ENCODE results near the gene ZNF529. TPM values are rescaled to one million over a fixed set of nuclear protein-coding genes. Genes with fewer than 3 reads are reported as not detected.

Gene ZNF529
- total and polyA plus RNA-seq, 2 experiments from 2014 or later, result 6.3 to 15.0 TPM

- Histone ChIP-seq H2AFZ (no peak overlapping the region), H3K27ac (no peak overlapping the region), H3K9me2 (ENCODE audit: insufficient read depth) (no peaks in the 10 kb centered on the region), H3K4me3 (no peak overlapping the region), H3K9me3 (ENCODE audit: low read depth) (peaks cover 66% of the 10 kb centered on the region), H3F3A (ENCODE audit: insufficient read depth) (peaks cover 27% of the 10 kb centered on the region), H3K36me3 (ENCODE audit: low read depth) (peaks cover 98% of the 10 kb centered on the region), H3K27me3 (replicated peaks; ENCODE audit: insufficient read depth) (no peaks in the 10 kb centered on the region), H4K20me1 (ENCODE audit: insufficient read depth) (no peaks in the 10 kb centered on the region), H3K4me2 (ENCODE audit: unreplicated experiment) (no peak overlapping the region), H3K79me2 (ENCODE audit: insufficient read depth) (no peaks in the 10 kb centered on the region), H3K4me1 (ENCODE audit: insufficient read depth) (no peaks in the 10 kb centered on the region), H3K9ac (no peak overlapping the region)
- peak; percentile 3 for DNase-seq
- TF ChIP-seq EZH2phosphoT487 (IDR thresholded peaks at IDR 0.05; ENCODE audit: insufficient read depth, low read depth), result no peak
- no peak for TF ChIP-seq EZH2 (IDR thresholded peaks at IDR 0.05; ENCODE audit: insufficient read depth, poor library complexity, severe bottlenecking)
- WGBS, 2 experiments (ENCODE audit: low coverage in 1 of 2, low lambda C conversion rate in 2 of 2, missing lambda C conversion rate in 2 of 2), result 97% methylated on average over 5 of the region's 5 CpGs
- in situ Hi-C loops (cut with MboI), result no loop called here
Observed at GRCh38 chr19:36547001-36547732, 25.9 kb downstream of the ZNF529 start.

- 6 to 10% methylated on average over 12 of the region's 12 CpGs for WGBS, 2 experiments (ENCODE audit: low coverage in 1 of 2, low lambda C conversion rate in 2 of 2, missing lambda C conversion rate in 2 of 2)
- H3K4me1 ChIP-seq (ENCODE audit: insufficient read depth), result peaks cover 9% of the 10 kb centered on the region; the same call in 1 of the 2 replicates
- no peaks in the 10 kb centered on the region for H3K9me2 ChIP-seq (ENCODE audit: insufficient read depth)
- no peak for TF ChIP-seq EZH2 (IDR thresholded peaks at IDR 0.05; ENCODE audit: insufficient read depth, poor library complexity, severe bottlenecking)
- TF ChIP-seq EZH2phosphoT487 (IDR thresholded peaks at IDR 0.05; ENCODE audit: insufficient read depth, low read depth), result no peak
- H3K27me3 ChIP-seq (replicated peaks; ENCODE audit: insufficient read depth), result no peaks in the 10 kb centered on the region
- H2AFZ ChIP-seq, result peak overlapping the region; percentile 98
- peaks cover 65% of the 10 kb centered on the region for H3K79me2 ChIP-seq (ENCODE audit: insufficient read depth)
- DNase-seq, result peak; percentile 20
- no peaks in the 10 kb centered on the region for H3F3A ChIP-seq (ENCODE audit: insufficient read depth)
- H3K4me2 ChIP-seq (ENCODE audit: unreplicated experiment), result peak overlapping the region; percentile 97
- no peaks in the 10 kb centered on the region for H4K20me1 ChIP-seq (ENCODE audit: insufficient read depth)
- peak overlapping the region; percentile 82 for H3K9ac ChIP-seq
- peak overlapping the region; percentile 81 for H3K4me3 ChIP-seq
- peak overlapping the region; percentile 79 for H3K27ac ChIP-seq
- no peaks in the 10 kb centered on the region for H3K9me3 ChIP-seq (ENCODE audit: low read depth)
- H3K36me3 ChIP-seq (ENCODE audit: low read depth), result peaks cover 8% of the 10 kb centered on the region
- in situ Hi-C loops (cut with MboI), result no loop called here
Observed at GRCh38 chr19:36528921-36529518, 44.1 kb downstream of the ZNF529 start.

GRCh38 chr19:36528194-36528920, 44.7 kb downstream of the ZNF529 start, which contains the start of gene ZNF260:
Gene ZNF260, minus strand, starts transcription at chr19:36528271. Its CDS starts 13,033 bp downstream, at chr19:36515238.
- H3K4me2 ChIP-seq (ENCODE audit: unreplicated experiment), result peak within 1 kb of the TSS; percentile 97
- peaks cover 8% of the 10 kb centered on the region for H3K36me3 ChIP-seq (ENCODE audit: low read depth)
- peak within 1 kb of the TSS; percentile 79 for H3K27ac ChIP-seq
- peak; percentile 98 for DNase-seq
- in situ Hi-C loops (cut with MboI), result no loop called here
- WGBS, 2 experiments (ENCODE audit: low coverage in 1 of 2, low lambda C conversion rate in 2 of 2, missing lambda C conversion rate in 2 of 2), result 1 to 2% methylated on average over 54 to 55 of the region's 55 CpGs
- no peaks in the 10 kb centered on the region for H3K9me3 ChIP-seq (ENCODE audit: low read depth)
- no peak for TF ChIP-seq EZH2phosphoT487 (IDR thresholded peaks at IDR 0.05; ENCODE audit: insufficient read depth, low read depth)
- no peak for TF ChIP-seq EZH2 (IDR thresholded peaks at IDR 0.05; ENCODE audit: insufficient read depth, poor library complexity, severe bottlenecking)
- H3K9me2 ChIP-seq (ENCODE audit: insufficient read depth), result no peaks in the 10 kb centered on the region
- H3F3A ChIP-seq (ENCODE audit: insufficient read depth), result no peaks in the 10 kb centered on the region
- peak within 1 kb of the TSS; percentile 81 for H3K4me3 ChIP-seq
- H3K27me3 ChIP-seq (replicated peaks; ENCODE audit: insufficient read depth), result no peaks in the 10 kb centered on the region
- peak within 1 kb of the TSS; percentile 98 for H2AFZ ChIP-seq
- H3K9ac ChIP-seq, result peak within 1 kb of the TSS; percentile 82
- peaks cover 9% of the 10 kb centered on the region; the same call in 1 of the 2 replicates for H3K4me1 ChIP-seq (ENCODE audit: insufficient read depth)
- no peaks in the 10 kb centered on the region for H4K20me1 ChIP-seq (ENCODE audit: insufficient read depth)
- peaks cover 70% of the 10 kb centered on the region for H3K79me2 ChIP-seq (ENCODE audit: insufficient read depth)

- H3K4me1 ChIP-seq (ENCODE audit: insufficient read depth), result peaks cover 9% of the 10 kb centered on the region; the same call in 1 of the 2 replicates
- no peaks in the 10 kb centered on the region for H3K9me2 ChIP-seq (ENCODE audit: insufficient read depth)
- H3K9me3 ChIP-seq (ENCODE audit: low read depth), result no peaks in the 10 kb centered on the region
- peaks cover 75% of the 10 kb centered on the region for H3K79me2 ChIP-seq (ENCODE audit: insufficient read depth)
- no peaks in the 10 kb centered on the region for H3K27me3 ChIP-seq (replicated peaks; ENCODE audit: insufficient read depth)
- DNase-seq, result no peak
- no peaks in the 10 kb centered on the region for H3F3A ChIP-seq (ENCODE audit: insufficient read depth)
- H3K36me3 ChIP-seq (ENCODE audit: low read depth), result peaks cover 13% of the 10 kb centered on the region
- TF ChIP-seq EZH2phosphoT487 (IDR thresholded peaks at IDR 0.05; ENCODE audit: insufficient read depth, low read depth) (no peak), EZH2 (IDR thresholded peaks at IDR 0.05; ENCODE audit: insufficient read depth, poor library complexity, severe bottlenecking) (no peak)
- H3K27ac ChIP-seq, result peak overlapping the region; percentile 79
- 4% methylated on average over 13 of the region's 13 CpGs for WGBS, 2 experiments (ENCODE audit: low coverage in 1 of 2, low lambda C conversion rate in 2 of 2, missing lambda C conversion rate in 2 of 2)
- peak overlapping the region; percentile 82 for H3K9ac ChIP-seq
- H4K20me1 ChIP-seq (ENCODE audit: insufficient read depth), result no peaks in the 10 kb centered on the region
- H2AFZ ChIP-seq, result peak overlapping the region; percentile 98
- peak overlapping the region; percentile 81 for H3K4me3 ChIP-seq
- in situ Hi-C loops (cut with MboI), result no loop called here
- peak overlapping the region; percentile 97 for H3K4me2 ChIP-seq (ENCODE audit: unreplicated experiment)
Observed at GRCh38 chr19:36527873-36528193, 45.3 kb downstream of the ZNF529 start.
